Activated CD8-positive, alpha-beta memory T cell treated with anti-CD3 and anti-CD28 coated beads, Interleukin-2, amount 50 U/mL, for 1 hour (primary cell): Measurements from ENCODE around the gene GSE1.

ENCODE experiments used
- DNase-seq: peaks from one replicate; pipeline ENCODE4 v3.0.0-alpha.2; 2020; ENCODE audit errors: extremely low read depth

The GSE1 gene

GRCh38 chr16:85658504-85659326, 45.6 kb downstream of the GSE1 start:
- DNase-seq, result no peak

- DNase-seq, result no peak
Measured at GRCh38 chr16:85659336-85659735, 46.2 kb downstream of the GSE1 start.

GRCh38 chr16:85659805-85660511, 46.8 kb downstream of the GSE1 start:
- DNase-seq, result no peak

- no peak for DNase-seq
Measured at GRCh38 chr16:85660843-85661739, 48.0 kb downstream of the GSE1 start.

- DNase-seq, result no peak
Measured at GRCh38 chr16:85661740-85662481, 48.8 kb downstream of the GSE1 start.

- DNase-seq, result no peak
Measured at GRCh38 chr16:85662482-85662812, 49.3 kb downstream of the GSE1 start.

GRCh38 chr16:85662976-85663830, 50.1 kb downstream of the GSE1 start:
- DNase-seq, result no peak

GRCh38 chr16:85663891-85664321, 50.8 kb downstream of the GSE1 start:
- DNase-seq, result no peak

GRCh38 chr16:85664580-85665372, 51.7 kb downstream of the GSE1 start:
- DNase-seq, result no peak

- DNase-seq, result no peak
Measured at GRCh38 chr16:85665373-85665740, 52.2 kb downstream of the GSE1 start.

- no peak for DNase-seq
Measured at GRCh38 chr16:85665929-85666328, 52.8 kb downstream of the GSE1 start.

GRCh38 chr16:85667261-85667660, 54.1 kb downstream of the GSE1 start:
- no peak for DNase-seq

GRCh38 chr16:85667841-85668413, 54.8 kb downstream of the GSE1 start:
- no peak for DNase-seq

- DNase-seq, result no peak
Measured at GRCh38 chr16:85668676-85669424, 55.7 kb downstream of the GSE1 start.

- DNase-seq, result no peak
Measured at GRCh38 chr16:85670840-85671239, 57.7 kb downstream of the GSE1 start.

- no peak for DNase-seq
Measured at GRCh38 chr16:85673529-85674417, 60.7 kb downstream of the GSE1 start.

- DNase-seq, result no peak
Measured at GRCh38 chr16:85674418-85674755, 61.3 kb downstream of the GSE1 start.

GRCh38 chr16:85674828-85675227, 61.7 kb downstream of the GSE1 start:
- DNase-seq, result no peak
